ENCODE measurements around the gene HINT1.
"Not testable (repeated sequence)": the region's sequence is repeated elsewhere in the genome, so short reads cannot be mapped to it uniquely, and the experiment has no call there.

DNA sequence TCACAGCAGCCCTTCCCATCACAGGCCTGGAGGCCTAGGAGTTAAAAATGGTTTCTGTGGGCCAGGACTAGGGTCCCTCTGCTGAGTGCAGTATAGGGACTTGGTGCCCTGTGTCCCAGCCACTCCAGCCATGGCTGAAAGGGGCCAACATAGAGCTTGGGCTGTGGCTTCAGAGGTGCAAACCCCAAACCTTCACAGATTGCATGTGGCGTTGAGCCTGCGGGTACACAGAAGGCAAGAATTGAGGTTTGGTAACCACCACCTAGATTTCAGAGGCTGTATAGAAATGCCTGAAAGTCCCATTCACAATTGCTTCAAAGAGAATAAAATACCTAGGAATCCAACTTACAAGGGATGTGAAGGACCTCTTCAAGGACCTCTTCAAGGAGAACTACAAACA, 37.8 kb downstream of the HINT1 start:
- not testable (repeated sequence) for TF ChIP-seq SUZ12 (IDR thresholded peaks at IDR 0.05; ENCODE audit: extremely low read depth, insufficient read depth, insufficient read length); YY1 (IDR thresholded peaks at IDR 0.05; ENCODE audit: insufficient read depth, insufficient read length)

Measured in NT2/D1 (cell line).